Stimulated activated CD4-positive, alpha-beta T cell treated with anti-CD3 and anti-CD28 coated beads, Interleukin-1b, Interleukin-23, amount 100 ng/mL, for 24 hours (primary cell): Measurements from ENCODE around the gene GNG8.

Source experiments
- DNase-seq, 4 experiments: peaks; one replicate each; pipeline ENCODE4 v3.0.0-alpha.2; 2020; ENCODE audit warnings: low read depth in 4 of 4, low spot score in 1 of 4

Gene GNG8

GRCh38 chr19:46620716-46621115 is 15.3 kb downstream of the GNG8 start:
- no peak for DNase-seq

GRCh38 chr19:46620267-46620666 is 15.7 kb downstream of the GNG8 start:
- no peak for DNase-seq

DNA sequence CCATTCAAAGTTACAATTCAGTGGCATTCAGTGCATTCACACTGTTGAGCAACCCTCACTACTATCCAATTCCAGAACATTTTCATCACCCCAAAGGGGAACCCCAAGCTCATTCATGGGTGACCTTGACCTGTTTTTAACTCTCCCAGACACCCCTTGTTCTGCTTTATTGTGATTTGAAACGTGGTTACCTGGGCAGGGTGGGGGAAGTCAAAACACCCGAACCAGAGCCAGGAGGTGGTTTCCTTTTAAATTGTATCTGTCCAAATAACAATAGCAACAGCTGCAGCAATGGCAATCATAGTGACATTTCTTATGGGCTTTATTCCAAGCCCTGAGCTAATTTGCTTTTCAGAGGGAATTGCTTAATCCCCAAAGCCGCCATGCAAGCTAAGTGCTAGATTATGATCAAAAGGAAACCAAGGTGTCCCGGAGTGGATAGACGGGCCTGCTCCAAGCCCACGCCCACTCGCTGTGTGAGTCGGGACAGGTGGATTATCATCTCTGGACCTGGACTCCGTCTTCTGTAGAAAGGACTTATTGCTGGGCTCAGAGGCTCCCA is 17.3 kb downstream of the GNG8 start:
- DNase-seq: no peak

DNA sequence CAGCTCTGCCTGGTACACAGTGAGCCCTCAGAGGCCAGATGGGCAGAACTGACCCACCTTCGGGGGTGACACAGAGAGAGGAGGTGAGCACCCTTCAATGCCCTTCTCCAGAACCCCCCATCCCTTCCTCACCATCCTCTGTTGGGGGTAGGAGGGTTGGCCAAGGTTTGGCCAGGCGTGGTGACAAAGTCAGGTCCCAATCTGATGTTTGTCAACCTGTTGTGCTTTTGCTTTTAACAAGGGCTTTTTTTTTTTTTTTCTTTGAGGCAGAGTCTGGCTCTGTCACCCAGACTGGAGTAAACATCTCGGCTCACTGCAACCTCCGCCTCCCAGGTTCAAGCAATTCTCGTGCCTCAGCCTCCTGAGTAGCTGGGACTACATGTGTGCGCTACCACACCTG is 18.4 kb downstream of the GNG8 start:
- no peak for DNase-seq

GRCh38 chr19:46616631-46617322 is 19.2 kb downstream of the GNG8 start:
- DNase-seq: peak in 1 of 4 experiments; percentile 60

- DNase-seq: no peak
Measured at GRCh38 chr19:46615966-46616365, 20.0 kb downstream of the GNG8 start.

DNA sequence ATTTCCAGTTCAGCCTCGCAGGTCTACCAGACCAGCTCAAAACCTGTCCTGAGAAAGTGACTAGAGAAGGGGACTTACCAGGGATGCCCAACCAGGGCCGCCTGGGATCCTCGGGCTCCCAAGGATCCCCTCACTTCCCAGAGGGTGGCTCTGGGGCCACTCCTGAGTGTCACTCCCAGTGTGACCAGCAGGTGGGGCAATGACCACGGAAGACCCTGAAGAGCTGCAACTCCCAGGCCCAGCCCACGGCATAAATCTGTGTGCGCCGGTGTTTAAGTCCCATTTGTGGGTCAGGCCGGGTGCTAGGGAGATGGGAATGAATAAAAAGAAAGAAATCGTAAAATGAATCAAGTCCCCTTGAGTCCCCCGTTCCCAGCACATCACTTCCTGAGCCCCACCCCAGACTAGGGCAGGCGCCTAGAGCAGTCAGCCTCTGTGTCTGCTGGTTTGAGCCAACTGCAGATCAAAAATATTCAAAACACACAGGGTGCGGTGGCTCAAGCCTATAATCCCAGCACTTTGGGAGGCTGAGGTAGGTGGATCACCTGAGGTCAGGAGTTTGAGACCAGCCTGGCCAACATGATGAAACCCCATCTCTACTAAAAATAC is 21.8 kb downstream of the GNG8 start:
- peak; percentile 73 to 82 (median 73) for DNase-seq

- no peak for DNase-seq
Measured at GRCh38 chr19:46613525-46613924, 22.5 kb downstream of the GNG8 start.

DNA sequence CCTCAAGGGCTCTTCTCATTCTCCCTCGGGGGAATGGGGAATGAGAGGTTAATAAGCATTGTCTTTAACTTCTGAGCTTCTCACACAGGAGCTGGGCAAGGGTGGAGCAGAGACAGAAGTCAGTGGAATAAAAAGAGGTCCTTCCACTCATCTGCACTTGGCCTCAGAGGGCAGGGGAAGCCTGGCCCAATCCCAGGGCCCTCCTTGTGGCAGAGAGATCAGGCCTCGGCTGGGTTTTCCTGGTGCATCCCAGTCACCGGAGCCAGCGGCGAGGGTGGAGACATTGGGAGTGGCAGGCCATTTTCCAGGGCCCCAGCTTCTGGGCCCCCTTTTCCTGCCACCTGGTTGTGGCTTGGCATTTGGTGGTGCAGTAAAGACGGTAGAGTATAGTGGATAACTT is 24.2 kb downstream of the GNG8 start:
- no peak for DNase-seq

- no peak for DNase-seq
Measured at GRCh38 chr19:46610851-46611770, 24.9 kb downstream of the GNG8 start.

DNA sequence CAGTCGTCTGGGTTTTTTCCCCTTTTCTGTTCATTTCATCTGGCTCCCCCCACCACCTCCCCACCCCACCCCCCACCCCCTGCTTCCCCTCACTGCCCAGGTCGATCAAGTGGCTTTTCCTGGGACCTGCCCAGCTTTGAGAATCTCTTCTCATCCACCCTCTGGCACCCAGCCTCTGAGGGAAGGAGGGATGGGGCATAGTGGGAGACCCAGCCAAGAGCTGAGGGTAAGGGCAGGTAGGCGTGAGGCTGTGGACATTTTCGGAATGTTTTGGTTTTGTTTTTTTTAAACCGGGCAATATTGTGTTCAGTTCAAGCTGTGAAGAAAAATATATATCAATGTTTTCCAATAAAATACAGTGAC is 25.6 kb downstream of the GNG8 start:
- DNase-seq: no peak

DNA sequence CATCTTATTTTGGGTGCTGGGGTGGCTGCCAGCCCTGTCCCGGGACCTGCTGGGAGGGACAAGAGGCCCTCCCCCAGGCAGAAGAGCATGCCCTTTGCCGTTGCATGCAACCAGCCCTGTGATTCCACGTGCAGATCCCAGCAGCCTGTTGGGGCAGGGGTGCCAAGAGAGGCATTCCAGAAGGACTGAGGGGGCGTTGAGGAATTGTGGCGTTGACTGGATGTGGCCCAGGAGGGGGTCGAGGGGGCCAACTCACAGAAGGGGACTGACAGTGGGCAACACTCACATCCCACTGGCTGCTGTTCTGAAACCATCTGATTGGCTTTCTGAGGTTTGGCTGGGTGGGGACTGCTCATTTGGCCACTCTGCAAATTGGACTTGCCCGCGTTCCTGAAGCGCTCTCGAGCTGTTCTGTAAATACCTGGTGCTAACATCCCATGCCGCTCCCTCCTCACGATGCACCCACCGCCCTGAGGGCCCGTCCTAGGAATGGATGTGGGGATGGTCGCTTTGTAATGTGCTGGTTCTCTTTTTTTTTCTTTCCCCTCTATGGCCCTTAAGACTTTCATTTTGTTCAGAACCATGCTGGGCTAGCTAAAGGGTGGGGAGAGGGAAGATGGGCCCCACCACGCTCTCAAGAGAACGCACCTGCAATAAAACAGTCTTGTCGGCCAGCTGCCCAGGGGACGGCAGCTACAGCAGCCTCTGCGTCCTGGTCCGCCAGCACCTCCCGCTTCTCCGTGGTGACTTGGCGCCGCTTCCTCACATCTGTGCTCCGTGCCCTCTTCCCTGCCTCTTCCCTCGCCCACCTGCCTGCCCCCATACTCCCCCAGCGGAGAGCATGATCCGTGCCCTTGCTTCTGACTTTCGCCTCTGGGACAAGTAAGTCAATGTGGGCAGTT is 26.2 kb downstream of the GNG8 start:
- no peak for DNase-seq

GRCh38 chr19:46608581-46609345 is 27.2 kb downstream of the GNG8 start:
- no peak for DNase-seq

GRCh38 chr19:46608178-46608577 is 27.8 kb downstream of the GNG8 start:
- no peak for DNase-seq

DNA sequence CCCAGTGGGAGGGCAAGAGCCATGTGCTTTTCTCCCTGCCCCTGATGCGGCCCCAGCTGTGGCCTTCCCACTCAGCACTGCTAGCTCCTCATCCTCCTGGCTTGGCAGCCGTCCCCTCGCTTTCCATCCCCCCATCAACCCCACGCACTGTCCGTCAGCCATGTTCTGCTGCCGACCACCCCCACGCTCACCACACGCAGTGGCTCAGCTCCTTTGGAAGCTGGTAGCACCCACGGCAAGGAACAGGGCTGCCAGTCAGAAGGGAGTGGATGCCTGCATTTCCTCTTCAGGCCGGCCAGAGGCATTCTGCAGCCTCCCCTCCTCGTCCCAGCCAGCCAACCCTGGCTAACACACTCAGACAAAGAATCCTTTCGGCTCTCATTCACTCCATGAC is 28.6 kb downstream of the GNG8 start:
- no peak for DNase-seq

GRCh38 chr19:46606681-46607447 is 29.1 kb downstream of the GNG8 start:
- DNase-seq: no peak

DNA sequence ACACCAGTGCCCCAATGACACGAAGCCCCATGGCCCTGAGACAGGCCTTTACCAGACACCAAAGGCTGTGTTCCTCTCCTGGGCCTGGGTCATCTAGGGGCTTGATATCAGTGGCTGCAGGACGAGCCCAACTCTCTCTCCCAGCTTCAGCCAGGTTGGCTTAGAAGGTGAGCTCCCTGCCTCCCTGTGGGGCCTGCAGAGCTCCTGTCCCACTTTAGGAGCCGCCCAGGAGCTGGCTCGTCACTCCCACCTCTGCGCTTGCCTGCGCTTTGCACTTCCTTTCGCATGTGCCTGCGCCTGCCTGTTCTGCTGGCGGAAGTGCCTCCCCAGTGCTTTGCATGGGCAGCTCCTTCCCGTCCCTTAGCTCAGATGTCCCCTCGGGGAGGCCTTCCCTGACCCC is 30.0 kb downstream of the GNG8 start:
- DNase-seq: no peak

- DNase-seq: no peak
Measured at GRCh38 chr19:46605356-46605821, 30.6 kb downstream of the GNG8 start.

DNA sequence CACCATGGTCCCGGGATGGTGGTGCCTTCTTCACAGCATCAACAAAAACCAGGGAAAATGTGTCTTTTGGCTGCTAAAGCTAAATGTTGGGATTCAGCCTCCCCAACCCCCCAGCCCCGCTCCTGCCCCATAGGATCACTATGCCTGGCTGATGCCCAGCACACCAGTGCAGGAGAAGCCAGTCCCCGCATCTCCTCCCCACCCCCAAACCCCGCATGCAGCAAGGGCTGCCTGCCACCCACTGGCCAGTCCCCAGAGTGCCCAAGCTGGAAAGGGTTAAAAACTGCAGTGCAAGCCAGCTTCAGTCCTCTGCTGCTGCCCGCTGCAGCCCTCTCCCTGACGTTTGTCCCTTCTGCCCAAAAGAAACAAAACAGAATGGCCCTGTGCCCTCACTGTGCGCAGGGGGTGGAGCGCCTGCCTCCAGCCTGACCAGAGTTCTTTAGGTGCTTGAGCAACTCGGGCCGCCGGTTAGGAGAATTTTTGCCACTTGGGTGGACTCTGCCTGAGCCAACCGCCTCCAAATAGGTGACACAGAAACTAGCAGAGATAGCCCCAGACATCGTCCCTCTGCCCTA is 31.1 kb downstream of the GNG8 start:
- DNase-seq: no peak
